HEK293T (cell line): Measurements from ENCODE around the gene GFOD2.
"Not testable (repeated sequence)": the region's sequence is repeated elsewhere in the genome, so short reads cannot be mapped to it uniquely, and the experiment has no call there.

Experiments used
- CTCF ChIA-PET: fragments of 350-600 bp; formaldehyde crosslinking; extraction: SDS; loops from one replicate; lab custom pipeline; 2021; ENCODE audit warnings: antibody characterized with exemption, inconsistent platforms; lab: Yijun Ruan, JAX
- POLR2A ChIA-PET: fragments of 350-600 bp; formaldehyde crosslinking; extraction: SDS; loops from one replicate; lab custom pipeline; 2020; ENCODE audit warnings: antibody characterized with exemption, inconsistent platforms; lab: Yijun Ruan, JAX
- DNase-seq: peaks from one replicate; pipeline ENCODE4 v3.0.0; 2012; ENCODE audit warnings: mixed read lengths; ENCODE audit errors: extremely low spot score
- ARNT ChIP-seq: fragments of 450-650 bp; IDR thresholded peaks from 2 replicates; pipeline ENCODE4 v1.6.1; 2017; ENCODE audit warnings: mild to moderate bottlenecking
- BHLHE40 ChIP-seq: fragments of 450-650 bp; IDR thresholded peaks from 2 replicates; pipeline ENCODE4 v1.6.1; 2016; ENCODE audit warnings: mild to moderate bottlenecking, moderate library complexity, borderline replicate concordance
- CTBP1 ChIP-seq: fragments of 450-650 bp; IDR thresholded peaks from 2 replicates; pipeline ENCODE4 v1.6.1; 2016; ENCODE audit warnings: borderline replicate concordance
- ELF4 ChIP-seq: fragments of 450-650 bp; IDR thresholded peaks from 2 replicates; pipeline ENCODE4 v1.6.1; 2017; ENCODE audit warnings: antibody characterized with exemption
- FOXA1 ChIP-seq: fragments of 450-650 bp; IDR thresholded peaks from 2 replicates; pipeline ENCODE4 v1.6.1; 2016; ENCODE audit warnings: mild to moderate bottlenecking
- FOXK2 ChIP-seq: fragments of 450-650 bp; IDR thresholded peaks from 2 replicates; pipeline ENCODE4 v1.6.1; 2016; ENCODE audit warnings: mild to moderate bottlenecking
- FOXM1 ChIP-seq: fragments of 450-650 bp; IDR thresholded peaks from 2 replicates; pipeline ENCODE4 v1.6.1; 2017; ENCODE audit warnings: mild to moderate bottlenecking, borderline replicate concordance
- HDGF ChIP-seq: fragments of 450-650 bp; IDR thresholded peaks from 2 replicates; pipeline ENCODE4 v1.6.1; 2017; ENCODE audit warnings: antibody characterized with exemption, borderline replicate concordance
- L3MBTL2 ChIP-seq: fragments of 450-650 bp; conservative IDR thresholded peaks from 2 replicates; pipeline ENCODE4 v1.6.1; 2016; ENCODE audit warnings: mild to moderate bottlenecking
- LEF1 ChIP-seq: fragments of 450-650 bp; IDR thresholded peaks from 2 replicates; pipeline ENCODE4 v1.6.1; 2017; ENCODE audit warnings: mild to moderate bottlenecking, borderline replicate concordance
- NFRKB ChIP-seq: fragments of 450-650 bp; IDR thresholded peaks from 2 replicates; pipeline ENCODE4 v1.6.1; 2016; ENCODE audit warnings: mild to moderate bottlenecking, moderate library complexity
- SP1 ChIP-seq: fragments of 450-650 bp; IDR thresholded peaks from 2 replicates; pipeline ENCODE4 v1.6.1; 2017
- SUZ12 ChIP-seq: fragments of 450-650 bp; IDR thresholded peaks from 2 replicates; pipeline ENCODE4 v1.6.1; 2016; ENCODE audit warnings: mild to moderate bottlenecking
- TARDBP ChIP-seq: fragments of 450-650 bp; IDR thresholded peaks from 2 replicates; pipeline ENCODE4 v1.6.1; 2016
- ZNF384 ChIP-seq: fragments of 450-650 bp; IDR thresholded peaks from 2 replicates; pipeline ENCODE4 v1.6.1; 2016
- TF ChIP-seq, protein P1 (sequence below): fragments of 450-650 bp; IDR thresholded peaks from 2 replicates; pipeline ENCODE4 v1.6.1; 2016

GFOD2 gene

DNA sequence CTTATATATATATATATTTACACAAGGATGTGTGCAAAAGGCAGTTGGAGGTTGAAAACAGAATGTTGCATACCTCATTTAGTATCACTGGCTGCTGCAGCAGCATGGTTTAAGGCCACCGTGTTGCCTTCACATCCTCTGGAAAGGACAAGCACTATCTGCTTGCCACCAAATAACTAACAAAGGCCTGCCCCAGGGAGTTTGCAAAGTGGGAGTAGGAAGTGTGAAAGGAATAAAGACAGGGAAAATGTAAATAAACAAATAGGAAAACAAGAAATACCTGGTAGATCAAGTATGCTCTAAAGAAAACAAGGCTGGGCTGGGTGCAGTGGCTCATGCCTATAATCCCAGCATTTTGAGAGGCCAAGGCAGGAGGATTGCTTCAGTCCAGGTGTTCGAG is 33.5 kb upstream of the GFOD2 start:
- TF ChIP-seq ELF4 (no peak), SP1 (no peak), FOXK2 (no peak)
- DNase-seq = no peak
- ChIA-PET POLR2A (no interaction called here), CTCF (no interaction called here)

DNA sequence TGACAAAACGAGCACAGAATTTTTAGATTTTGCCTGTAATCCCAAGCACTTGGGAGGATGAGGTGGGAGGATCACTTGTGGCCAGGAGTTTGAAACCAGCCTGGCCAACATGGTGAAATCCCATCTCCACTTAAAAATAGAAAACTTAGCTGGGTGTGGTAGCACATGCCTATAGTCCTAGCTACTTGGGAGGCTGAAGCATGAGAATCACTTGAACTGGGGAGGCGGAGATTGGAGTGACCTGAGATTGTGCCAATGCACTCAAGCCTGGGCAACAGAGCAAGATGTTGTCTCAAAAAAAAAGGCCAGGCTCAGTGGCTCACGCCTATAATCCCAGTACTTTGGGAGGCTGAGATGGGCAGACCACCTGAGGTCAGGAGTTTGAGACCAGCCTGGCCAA is 32.2 kb upstream of the GFOD2 start:
- POLR2A ChIA-PET = interaction anchor here (1.6 kb wide), 1 partner anchor 32 kb away, joined by 5 read pairs; the partner anchor contains the start of gene GFOD2
- DNase-seq, CTCF ChIA-PET: not testable (repeated sequence)

DNA sequence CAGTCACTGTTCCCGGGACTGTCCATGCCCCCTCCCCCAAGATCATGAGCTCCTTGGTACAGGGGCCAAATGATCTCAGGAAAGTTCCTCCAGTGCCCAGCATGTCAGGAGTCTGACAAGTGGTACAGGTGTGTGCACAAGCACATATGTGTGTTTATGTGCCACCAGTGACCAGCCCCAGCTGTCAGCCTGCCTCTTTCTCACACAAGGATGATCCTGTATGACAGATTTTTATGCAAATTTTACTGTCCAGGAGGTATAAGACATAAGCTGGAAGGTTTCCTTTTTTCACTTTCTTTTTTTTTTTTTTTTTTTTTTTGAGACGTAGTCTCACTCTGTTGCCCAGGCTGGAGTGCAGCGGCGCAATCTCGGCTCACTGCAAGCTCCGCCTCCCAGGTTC is 31.4 kb upstream of the GFOD2 start:
- TF ChIP-seq ZNF384 = no peak
- DNase-seq = no peak
- POLR2A ChIA-PET = interaction anchor here (1.0 kb wide), 1 partner anchor 31 kb away, joined by 3 read pairs; no protein-coding TSS in a partner anchor
- CTCF ChIA-PET = no interaction called here

DNA sequence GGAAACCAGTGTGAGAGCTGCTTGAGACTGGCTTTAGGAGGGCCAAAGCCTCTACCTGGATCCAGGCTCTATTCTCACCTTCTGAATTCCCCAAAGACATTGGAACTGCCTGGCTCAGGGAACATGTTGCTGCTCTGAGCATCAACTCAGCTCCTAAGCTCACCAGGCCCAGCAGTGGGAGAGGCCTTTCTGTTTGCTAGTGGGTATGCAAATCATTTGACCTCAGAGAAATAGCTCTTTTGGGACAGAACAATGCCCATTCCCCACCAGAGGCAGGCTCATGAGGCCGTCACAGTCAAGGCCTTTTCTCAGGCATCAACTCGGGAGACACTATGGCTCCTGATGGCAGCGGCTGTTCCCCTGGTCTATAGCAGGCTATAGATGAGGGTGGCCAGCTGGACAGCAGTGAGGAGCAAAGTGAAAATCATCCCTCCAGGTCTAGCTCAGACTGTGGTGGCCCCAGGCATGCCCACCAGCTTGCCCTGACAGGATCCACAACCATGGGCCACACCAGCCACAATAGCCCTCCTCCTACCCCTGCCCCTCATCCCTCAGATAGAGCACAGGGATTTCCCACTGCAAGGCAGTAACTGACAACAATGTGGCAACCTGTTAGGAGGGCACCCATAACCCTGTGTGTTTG is 30.4 kb upstream of the GFOD2 start:
- DNase-seq = no peak
- POLR2A ChIA-PET = interaction anchor here (1.0 kb wide), 1 partner anchor 30 kb away, joined by 3 read pairs; no protein-coding TSS in a partner anchor
- CTCF ChIA-PET = no interaction called here
- TF ChIP-seq LEF1 (no peak), CTBP1 (no peak), SUZ12 (no peak), FOXM1 (no peak), ARNT (no peak), FOXK2 (no peak), FOXA1 (no peak), TARDBP (no peak), L3MBTL2 (no peak), SP1 (no peak), HDGF (no peak), ZNF384 (no peak), ELF4 (no peak), NFRKB (no peak), BHLHE40 (no peak)
- TF ChIP-seq, protein P1, sequence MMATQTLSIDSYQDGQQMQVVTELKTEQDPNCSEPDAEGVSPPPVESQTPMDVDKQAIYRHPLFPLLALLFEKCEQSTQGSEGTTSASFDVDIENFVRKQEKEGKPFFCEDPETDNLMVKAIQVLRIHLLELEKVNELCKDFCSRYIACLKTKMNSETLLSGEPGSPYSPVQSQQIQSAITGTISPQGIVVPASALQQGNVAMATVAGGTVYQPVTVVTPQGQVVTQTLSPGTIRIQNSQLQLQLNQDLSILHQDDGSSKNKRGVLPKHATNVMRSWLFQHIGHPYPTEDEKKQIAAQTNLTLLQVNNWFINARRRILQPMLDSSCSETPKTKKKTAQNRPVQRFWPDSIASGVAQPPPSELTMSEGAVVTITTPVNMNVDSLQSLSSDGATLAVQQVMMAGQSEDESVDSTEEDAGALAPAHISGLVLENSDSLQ = no peak

DNA sequence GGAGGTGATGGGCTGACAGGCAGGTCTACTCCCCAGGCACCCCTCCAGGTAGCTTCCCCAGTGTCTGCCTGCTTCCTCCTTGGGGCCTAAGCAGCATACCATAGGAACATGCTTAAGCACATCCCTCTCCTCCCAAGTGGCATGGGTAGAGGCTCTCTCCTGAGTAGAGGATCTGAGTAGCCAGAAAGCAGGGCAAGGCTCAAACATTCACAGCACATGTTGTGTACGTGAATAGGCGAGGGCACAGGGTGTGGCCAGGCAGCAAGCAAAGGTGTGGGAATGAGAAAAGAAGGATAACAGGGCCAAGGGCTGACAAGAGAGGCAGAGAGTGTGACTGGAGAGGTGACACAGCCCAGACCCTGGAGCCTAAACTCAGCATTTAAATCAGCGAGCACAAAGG is 29.7 kb upstream of the GFOD2 start:
- TF ChIP-seq BHLHE40 (no peak), FOXK2 (no peak), SUZ12 (no peak), FOXM1 (no peak), ARNT (no peak), NFRKB (no peak), LEF1 (no peak), ZNF384 (no peak), HDGF (no peak), SP1 (no peak), L3MBTL2 (no peak), TARDBP (no peak)
- CTCF ChIA-PET = no interaction called here
- POLR2A ChIA-PET = no interaction called here
- no peak for DNase-seq

DNA sequence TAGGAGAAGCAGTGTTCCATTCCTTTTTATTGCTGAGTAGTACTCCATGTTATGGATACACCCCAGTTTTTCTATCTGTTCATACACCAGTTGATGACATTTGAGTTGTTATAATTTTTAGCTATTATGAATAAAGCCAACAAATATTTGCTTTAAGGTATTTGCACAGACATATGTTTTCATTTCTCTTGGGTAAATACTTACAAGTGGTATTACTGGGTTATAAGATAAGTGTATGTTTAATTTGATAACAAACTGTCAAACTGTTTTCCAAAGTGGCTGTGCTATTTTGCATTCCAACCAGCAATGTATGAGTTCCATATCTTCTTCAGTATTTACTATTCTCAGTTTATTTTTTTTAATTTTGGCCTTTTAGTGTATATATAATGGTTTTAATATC is 27.7 kb upstream of the GFOD2 start:
- ChIA-PET POLR2A (no interaction called here), CTCF (no interaction called here)
- no peak for TF ChIP-seq BHLHE40
- no peak for TF ChIP-seq ZNF384
- TF ChIP-seq CTBP1 = no peak
- no peak for TF ChIP-seq ELF4
- no peak for TF ChIP-seq FOXK2
- no peak for TF ChIP-seq SP1
- no peak for TF ChIP-seq L3MBTL2
- TF ChIP-seq TARDBP = no peak
- TF ChIP-seq ARNT = no peak
- TF ChIP-seq LEF1 = no peak
- no peak for TF ChIP-seq SUZ12
- DNase-seq = no peak

DNA sequence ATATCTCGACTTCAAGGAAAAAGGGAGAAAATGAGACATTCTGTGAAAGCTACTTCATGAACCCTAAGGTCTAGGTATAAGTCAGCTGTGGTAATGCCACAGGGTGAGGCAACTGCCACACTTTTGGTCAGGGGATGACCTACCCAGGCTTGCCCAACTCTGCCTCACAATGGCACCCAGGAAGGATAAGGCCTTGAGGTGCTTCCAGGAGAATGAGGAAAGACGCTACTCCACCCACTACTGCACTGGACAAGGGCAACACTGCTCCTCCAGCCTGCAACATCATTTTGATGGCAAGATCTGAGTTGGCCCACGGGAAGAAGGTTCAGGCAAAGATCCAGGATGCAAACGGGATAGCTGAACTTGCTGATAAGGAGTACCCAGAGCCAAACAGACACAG is 22.0 kb upstream of the GFOD2 start:
- CTCF ChIA-PET = no interaction called here
- TF ChIP-seq SUZ12 (no peak), ELF4 (no peak), LEF1 (no peak), FOXA1 (no peak), FOXK2 (no peak), NFRKB (no peak), FOXM1 (no peak), ARNT (no peak), SP1 (no peak), ZNF384 (no peak), TARDBP (no peak), HDGF (no peak), L3MBTL2 (no peak), BHLHE40 (no peak), CTBP1 (no peak)
- TF ChIP-seq, protein P1 = no peak
- POLR2A ChIA-PET = no interaction called here
- no peak for DNase-seq
